Measurements from ENCODE around the gene TNNT3. TPM values are rescaled to one million over a fixed set of nuclear protein-coding genes. Genes with fewer than 3 reads are reported as not detected.
"Not testable (repeated sequence)": the region's sequence is repeated elsewhere in the genome, so short reads cannot be mapped to it uniquely, and the experiment has no call there.

Gene TNNT3
- total RNA-seq, 1 experiment from 2014 or later, result not detected

DNA sequence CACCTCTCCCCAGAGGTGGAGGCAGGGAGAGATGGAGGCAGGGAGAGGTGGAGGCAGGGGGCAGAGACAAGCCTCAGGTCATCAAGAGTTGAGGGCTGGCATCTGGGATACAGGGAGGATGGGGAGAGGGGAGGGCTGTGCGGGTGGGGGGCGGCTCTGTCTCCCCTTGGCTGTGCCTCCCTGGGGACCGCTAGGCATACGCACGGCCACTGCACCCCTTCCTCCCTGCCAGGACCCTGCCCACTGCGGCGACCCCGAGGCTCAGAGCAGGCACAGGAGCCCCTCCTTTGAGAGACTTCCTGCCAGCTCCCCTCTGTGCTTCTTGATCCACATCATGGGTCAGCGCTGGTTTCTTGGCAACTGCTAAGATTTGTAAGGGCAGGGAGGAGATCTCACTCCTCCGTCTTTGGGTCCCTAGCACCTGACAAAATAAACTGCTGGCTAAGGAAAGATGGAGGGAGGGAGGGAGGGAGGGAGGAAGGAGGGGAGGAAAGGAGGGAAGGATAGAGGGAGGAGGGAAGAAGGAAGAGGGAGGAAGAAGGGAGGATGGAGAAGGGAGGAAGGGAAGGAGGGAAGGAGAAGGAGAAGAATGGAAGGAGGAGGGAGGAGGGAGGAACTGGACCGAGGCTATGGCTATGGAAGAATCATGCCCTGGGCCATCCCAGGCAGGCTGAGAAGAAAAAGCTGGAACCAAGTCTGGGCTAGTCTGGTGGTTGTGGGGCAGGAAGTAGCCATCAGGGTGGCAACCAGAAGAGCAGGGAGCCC, 46.3 kb upstream of the TNNT3 start:
- DNase-seq, result no peak
- no peaks in the 10 kb centered on the region for H3K9me3 ChIP-seq (ENCODE audit: low read length)

DNA sequence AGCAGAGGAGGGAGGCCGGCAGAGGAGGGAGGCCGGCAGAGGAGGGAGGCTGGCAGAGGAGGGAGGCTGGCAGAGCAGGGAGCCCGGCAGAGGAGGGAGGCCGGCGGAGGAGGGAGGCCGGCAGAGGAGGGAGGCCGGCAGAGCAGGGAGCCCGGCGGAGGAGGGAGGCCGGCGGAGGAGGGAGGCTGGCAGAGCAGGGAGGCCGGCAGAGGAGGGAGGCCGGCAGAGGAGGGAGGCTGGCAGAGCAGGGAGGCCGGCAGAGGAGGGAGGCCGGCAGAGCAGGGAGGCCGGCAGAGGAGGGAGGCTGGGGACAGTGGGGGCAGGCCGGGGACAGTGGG, 45.7 kb upstream of the TNNT3 start:
- H3K9me3 ChIP-seq (ENCODE audit: low read length); H3F3A ChIP-seq (ENCODE audit: low read length, unreplicated experiment); POLR2A ChIA-PET (ENCODE audit: unreplicated experiment); H3K9ac ChIP-seq (ENCODE audit: low read length); BruUV-seq (replicated peaks); intact Hi-C loops (cut with micrococcal nuclease); CTCF ChIA-PET; H3K27ac ChIP-seq (ENCODE audit: low read length); H3K4me3 ChIP-seq (ENCODE audit: low read length); H2AFZ ChIP-seq (ENCODE audit: low read length); H3K36me3 ChIP-seq (ENCODE audit: low read depth, low read length); H3K4me2 ChIP-seq (ENCODE audit: low read length); H4K20me1 ChIP-seq (ENCODE audit: low read length); DNase-seq; H3K9me2 ChIP-seq (replicated peaks; ENCODE audit: low read length); H3K79me2 ChIP-seq (ENCODE audit: low read length); ATAC-seq; H3K4me1 ChIP-seq (ENCODE audit: insufficient read depth, low read length): not testable (repeated sequence)
- peaks cover 22% of the 10 kb centered on the region for H3K27me3 ChIP-seq (ENCODE audit: low read length)

More for the DNA sequence above, 46.3 kb upstream of the TNNT3 start:
- intact Hi-C loops (cut with micrococcal nuclease), result no loop called here
- TF ChIP-seq EZH2phosphoT487 (IDR thresholded peaks at IDR 0.05; ENCODE audit: borderline replicate concordance, low read length) (no peak), EZH2 (IDR thresholded peaks at IDR 0.05; ENCODE audit: low read length, unreplicated experiment) (no peak)
- TF ChIP-seq, protein P1, sequence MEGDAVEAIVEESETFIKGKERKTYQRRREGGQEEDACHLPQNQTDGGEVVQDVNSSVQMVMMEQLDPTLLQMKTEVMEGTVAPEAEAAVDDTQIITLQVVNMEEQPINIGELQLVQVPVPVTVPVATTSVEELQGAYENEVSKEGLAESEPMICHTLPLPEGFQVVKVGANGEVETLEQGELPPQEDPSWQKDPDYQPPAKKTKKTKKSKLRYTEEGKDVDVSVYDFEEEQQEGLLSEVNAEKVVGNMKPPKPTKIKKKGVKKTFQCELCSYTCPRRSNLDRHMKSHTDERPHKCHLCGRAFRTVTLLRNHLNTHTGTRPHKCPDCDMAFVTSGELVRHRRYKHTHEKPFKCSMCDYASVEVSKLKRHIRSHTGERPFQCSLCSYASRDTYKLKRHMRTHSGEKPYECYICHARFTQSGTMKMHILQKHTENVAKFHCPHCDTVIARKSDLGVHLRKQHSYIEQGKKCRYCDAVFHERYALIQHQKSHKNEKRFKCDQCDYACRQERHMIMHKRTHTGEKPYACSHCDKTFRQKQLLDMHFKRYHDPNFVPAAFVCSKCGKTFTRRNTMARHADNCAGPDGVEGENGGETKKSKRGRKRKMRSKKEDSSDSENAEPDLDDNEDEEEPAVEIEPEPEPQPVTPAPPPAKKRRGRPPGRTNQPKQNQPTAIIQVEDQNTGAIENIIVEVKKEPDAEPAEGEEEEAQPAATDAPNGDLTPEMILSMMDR (conservative IDR thresholded peaks at IDR 0.05; ENCODE audit: low read depth, low read length), result no peak
- H3K4me2 ChIP-seq (ENCODE audit: low read length), result no peak overlapping the region
- H3K4me3 ChIP-seq (ENCODE audit: low read length), result no peak overlapping the region
- no peak overlapping the region for H3K27ac ChIP-seq (ENCODE audit: low read length)
- ChIA-PET CTCF (no interaction called here), POLR2A (ENCODE audit: unreplicated experiment) (no interaction called here)
- H3K27me3 ChIP-seq (ENCODE audit: low read length), result peaks cover 28% of the 10 kb centered on the region
- H4K20me1 ChIP-seq (ENCODE audit: low read length), result no peaks in the 10 kb centered on the region
- H3K4me1 ChIP-seq (ENCODE audit: insufficient read depth, low read length), result no peaks in the 10 kb centered on the region
- no peaks in the 10 kb centered on the region for H3K79me2 ChIP-seq (ENCODE audit: low read length)
- no peaks in the 10 kb centered on the region for H3K9me2 ChIP-seq (replicated peaks; ENCODE audit: low read length)
- no peaks in the 10 kb centered on the region for H3K36me3 ChIP-seq (ENCODE audit: low read depth, low read length)
- H2AFZ ChIP-seq (ENCODE audit: low read length), result no peak overlapping the region
- H3F3A ChIP-seq (ENCODE audit: low read length, unreplicated experiment), result no peaks in the 10 kb centered on the region
- H3K9ac ChIP-seq (ENCODE audit: low read length), result no peak overlapping the region
- BruUV-seq (replicated peaks), result no TSS peak
- ATAC-seq, result no peak

DNA sequence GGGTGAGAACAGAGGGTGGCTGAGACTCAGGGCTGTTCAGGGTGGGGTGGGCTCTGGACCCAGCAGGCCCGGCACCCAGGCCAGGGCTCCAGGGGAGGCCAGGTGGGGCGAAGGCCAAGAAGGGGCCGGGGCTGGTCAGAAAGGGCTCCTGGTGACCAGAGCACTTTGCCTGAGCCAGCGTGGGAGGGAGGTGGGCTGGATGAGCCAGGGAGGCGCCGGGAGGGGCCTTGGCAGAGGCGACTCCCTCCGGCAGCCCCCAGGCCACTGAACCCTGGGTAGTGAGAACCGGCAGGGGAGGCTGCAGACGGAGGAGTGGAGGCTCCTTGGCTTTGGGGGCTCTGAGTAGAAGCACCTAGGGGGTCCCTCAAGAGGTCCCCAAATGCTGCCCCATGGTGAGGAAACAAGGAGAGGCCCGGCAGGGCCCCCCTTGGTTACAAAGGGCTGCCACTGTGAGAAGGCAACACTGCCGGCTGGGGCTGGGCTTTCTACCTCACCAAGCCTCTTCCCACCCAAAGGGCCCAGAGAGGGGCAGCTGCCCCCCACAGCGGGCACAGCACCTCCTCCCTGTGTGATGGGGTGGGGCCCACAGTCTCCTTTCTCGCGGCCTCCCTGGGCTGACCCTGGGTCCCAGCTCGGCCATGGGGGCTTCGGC, 44.9 kb upstream of the TNNT3 start:
- ATAC-seq; H3K27ac ChIP-seq (ENCODE audit: low read length); intact Hi-C loops (cut with micrococcal nuclease); H3K36me3 ChIP-seq (ENCODE audit: low read depth, low read length); H3F3A ChIP-seq (ENCODE audit: low read length, unreplicated experiment); H4K20me1 ChIP-seq (ENCODE audit: low read length); H2AFZ ChIP-seq (ENCODE audit: low read length); H3K9me3 ChIP-seq (ENCODE audit: low read length); H3K4me1 ChIP-seq (ENCODE audit: insufficient read depth, low read length); DNase-seq; H3K79me2 ChIP-seq (ENCODE audit: low read length); H3K4me2 ChIP-seq (ENCODE audit: low read length); H3K4me3 ChIP-seq (ENCODE audit: low read length); CTCF ChIA-PET; POLR2A ChIA-PET (ENCODE audit: unreplicated experiment); BruUV-seq (replicated peaks); H3K9me2 ChIP-seq (replicated peaks; ENCODE audit: low read length); H3K9ac ChIP-seq (ENCODE audit: low read length): not testable (repeated sequence)
- peaks cover 14% of the 10 kb centered on the region for H3K27me3 ChIP-seq (ENCODE audit: low read length)
